ENCODE measurements around the gene ARHGAP24. TPM values are rescaled to one million over a fixed set of nuclear protein-coding genes. Genes with fewer than 3 reads are reported as not detected.

ARHGAP24 gene
- total and polyA plus RNA-seq, 10 of the 15 experiments (the other 5 are each of a cell fraction or from before 2014, with no cell fraction given) = 0.10 to 4.2 (median 0.52) TPM

DNA sequence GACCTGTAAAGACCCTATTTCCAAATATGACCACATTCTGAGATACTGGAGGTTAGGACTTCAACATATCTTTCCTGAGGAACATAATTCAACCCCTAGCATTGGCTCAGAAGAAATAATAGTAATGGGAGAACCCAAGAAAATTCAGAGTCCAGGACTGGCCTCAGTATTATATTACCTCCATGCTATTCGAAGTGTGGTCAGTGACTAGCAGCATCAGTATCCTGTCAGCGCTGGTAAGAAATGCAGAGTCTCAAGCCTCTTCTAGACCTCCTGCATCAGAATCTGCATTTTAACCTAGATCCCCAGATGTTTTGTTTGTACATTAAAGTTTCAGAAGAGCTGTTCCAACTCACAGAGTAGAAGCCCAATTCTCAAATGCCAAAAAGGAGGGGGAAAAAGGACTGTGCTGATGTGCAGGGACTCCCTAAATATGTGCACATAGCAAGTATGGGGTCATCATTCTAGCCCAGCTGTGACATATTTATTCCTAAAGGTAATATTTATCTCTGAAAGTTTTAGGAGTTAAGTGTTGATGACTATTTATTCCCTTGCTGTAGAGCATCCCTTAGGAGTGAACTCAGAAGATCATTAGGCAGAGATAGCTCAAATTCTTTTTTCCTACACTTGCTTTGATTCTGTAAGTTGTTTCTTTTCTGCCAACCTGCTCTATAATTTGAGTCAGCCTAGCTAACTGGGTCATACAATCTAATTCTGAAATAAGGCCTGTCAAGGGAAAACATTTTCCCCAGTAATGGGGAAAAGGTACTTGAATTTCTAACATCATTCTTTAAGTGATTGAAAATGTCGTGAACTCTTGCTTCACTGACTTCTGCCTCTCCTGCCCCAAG lies 361.9 kb downstream of the ARHGAP24 start (continued):
- TF ChIP-seq SKIL (IDR thresholded peaks at IDR 0.05; ENCODE audit: low read depth, poor library complexity, severe bottlenecking) = no peak
- TF ChIP-seq, protein P1, sequence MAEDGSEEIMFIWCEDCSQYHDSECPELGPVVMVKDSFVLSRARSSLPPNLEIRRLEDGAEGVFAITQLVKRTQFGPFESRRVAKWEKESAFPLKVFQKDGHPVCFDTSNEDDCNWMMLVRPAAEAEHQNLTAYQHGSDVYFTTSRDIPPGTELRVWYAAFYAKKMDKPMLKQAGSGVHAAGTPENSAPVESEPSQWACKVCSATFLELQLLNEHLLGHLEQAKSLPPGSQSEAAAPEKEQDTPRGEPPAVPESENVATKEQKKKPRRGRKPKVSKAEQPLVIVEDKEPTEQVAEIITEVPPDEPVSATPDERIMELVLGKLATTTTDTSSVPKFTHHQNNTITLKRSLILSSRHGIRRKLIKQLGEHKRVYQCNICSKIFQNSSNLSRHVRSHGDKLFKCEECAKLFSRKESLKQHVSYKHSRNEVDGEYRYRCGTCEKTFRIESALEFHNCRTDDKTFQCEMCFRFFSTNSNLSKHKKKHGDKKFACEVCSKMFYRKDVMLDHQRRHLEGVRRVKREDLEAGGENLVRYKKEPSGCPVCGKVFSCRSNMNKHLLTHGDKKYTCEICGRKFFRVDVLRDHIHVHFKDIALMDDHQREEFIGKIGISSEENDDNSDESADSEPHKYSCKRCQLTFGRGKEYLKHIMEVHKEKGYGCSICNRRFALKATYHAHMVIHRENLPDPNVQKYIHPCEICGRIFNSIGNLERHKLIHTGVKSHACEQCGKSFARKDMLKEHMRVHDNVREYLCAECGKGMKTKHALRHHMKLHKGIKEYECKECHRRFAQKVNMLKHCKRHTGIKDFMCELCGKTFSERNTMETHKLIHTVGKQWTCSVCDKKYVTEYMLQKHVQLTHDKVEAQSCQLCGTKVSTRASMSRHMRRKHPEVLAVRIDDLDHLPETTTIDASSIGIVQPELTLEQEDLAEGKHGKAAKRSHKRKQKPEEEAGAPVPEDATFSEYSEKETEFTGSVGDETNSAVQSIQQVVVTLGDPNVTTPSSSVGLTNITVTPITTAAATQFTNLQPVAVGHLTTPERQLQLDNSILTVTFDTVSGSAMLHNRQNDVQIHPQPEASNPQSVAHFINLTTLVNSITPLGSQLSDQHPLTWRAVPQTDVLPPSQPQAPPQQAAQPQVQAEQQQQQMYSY (CRISPR knock-in tag; IDR thresholded peaks at IDR 0.05) = no peak
- no peak for TF ChIP-seq KLF5 (IDR thresholded peaks at IDR 0.05; ENCODE audit: partially characterized antibody)
- TF ChIP-seq CREB1 (IDR thresholded peaks at IDR 0.05; ENCODE audit: low read depth) = no peak
- no peak for TF ChIP-seq KDM1A (IDR thresholded peaks at IDR 0.05; ENCODE audit: borderline replicate concordance)
- no peak for TF ChIP-seq SRF (IDR thresholded peaks at IDR 0.05; ENCODE audit: low read depth in 2 of 2, low read length in 2 of 2)
- no peak for TF ChIP-seq MYB (IDR thresholded peaks at IDR 0.05; ENCODE audit: borderline replicate concordance, low read depth, low read length)
- TF ChIP-seq, protein P2, sequence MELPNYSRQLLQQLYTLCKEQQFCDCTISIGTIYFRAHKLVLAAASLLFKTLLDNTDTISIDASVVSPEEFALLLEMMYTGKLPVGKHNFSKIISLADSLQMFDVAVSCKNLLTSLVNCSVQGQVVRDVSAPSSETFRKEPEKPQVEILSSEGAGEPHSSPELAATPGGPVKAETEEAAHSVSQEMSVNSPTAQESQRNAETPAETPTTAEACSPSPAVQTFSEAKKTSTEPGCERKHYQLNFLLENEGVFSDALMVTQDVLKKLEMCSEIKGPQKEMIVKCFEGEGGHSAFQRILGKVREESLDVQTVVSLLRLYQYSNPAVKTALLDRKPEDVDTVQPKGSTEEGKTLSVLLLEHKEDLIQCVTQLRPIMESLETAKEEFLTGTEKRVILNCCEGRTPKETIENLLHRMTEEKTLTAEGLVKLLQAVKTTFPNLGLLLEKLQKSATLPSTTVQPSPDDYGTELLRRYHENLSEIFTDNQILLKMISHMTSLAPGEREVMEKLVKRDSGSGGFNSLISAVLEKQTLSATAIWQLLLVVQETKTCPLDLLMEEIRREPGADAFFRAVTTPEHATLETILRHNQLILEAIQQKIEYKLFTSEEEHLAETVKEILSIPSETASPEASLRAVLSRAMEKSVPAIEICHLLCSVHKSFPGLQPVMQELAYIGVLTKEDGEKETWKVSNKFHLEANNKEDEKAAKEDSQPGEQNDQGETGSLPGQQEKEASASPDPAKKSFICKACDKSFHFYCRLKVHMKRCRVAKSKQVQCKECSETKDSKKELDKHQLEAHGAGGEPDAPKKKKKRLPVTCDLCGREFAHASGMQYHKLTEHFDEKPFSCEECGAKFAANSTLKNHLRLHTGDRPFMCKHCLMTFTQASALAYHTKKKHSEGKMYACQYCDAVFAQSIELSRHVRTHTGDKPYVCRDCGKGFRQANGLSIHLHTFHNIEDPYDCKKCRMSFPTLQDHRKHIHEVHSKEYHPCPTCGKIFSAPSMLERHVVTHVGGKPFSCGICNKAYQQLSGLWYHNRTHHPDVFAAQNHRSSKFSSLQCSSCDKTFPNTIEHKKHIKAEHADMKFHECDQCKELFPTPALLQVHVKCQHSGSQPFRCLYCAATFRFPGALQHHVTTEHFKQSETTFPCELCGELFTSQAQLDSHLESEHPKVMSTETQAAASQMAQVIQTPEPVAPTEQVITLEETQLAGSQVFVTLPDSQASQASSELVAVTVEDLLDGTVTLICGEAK (IDR thresholded peaks at IDR 0.05; ENCODE audit: borderline replicate concordance) = no peak
- TF ChIP-seq, protein P3, sequence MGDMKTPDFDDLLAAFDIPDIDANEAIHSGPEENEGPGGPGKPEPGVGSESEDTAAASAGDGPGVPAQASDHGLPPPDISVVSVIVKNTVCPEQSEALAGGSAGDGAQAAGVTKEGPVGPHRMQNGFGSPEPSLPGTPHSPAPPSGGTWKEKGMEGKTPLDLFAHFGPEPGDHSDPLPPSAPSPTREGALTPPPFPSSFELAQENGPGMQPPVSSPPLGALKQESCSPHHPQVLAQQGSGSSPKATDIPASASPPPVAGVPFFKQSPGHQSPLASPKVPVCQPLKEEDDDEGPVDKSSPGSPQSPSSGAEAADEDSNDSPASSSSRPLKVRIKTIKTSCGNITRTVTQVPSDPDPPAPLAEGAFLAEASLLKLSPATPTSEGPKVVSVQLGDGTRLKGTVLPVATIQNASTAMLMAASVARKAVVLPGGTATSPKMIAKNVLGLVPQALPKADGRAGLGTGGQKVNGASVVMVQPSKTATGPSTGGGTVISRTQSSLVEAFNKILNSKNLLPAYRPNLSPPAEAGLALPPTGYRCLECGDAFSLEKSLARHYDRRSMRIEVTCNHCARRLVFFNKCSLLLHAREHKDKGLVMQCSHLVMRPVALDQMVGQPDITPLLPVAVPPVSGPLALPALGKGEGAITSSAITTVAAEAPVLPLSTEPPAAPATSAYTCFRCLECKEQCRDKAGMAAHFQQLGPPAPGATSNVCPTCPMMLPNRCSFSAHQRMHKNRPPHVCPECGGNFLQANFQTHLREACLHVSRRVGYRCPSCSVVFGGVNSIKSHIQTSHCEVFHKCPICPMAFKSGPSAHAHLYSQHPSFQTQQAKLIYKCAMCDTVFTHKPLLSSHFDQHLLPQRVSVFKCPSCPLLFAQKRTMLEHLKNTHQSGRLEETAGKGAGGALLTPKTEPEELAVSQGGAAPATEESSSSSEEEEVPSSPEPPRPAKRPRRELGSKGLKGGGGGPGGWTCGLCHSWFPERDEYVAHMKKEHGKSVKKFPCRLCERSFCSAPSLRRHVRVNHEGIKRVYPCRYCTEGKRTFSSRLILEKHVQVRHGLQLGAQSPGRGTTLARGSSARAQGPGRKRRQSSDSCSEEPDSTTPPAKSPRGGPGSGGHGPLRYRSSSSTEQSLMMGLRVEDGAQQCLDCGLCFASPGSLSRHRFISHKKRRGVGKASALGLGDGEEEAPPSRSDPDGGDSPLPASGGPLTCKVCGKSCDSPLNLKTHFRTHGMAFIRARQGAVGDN (IDR thresholded peaks at IDR 0.05) = no peak
